Endothelial cell of umbilical vein (primary cell): ENCODE measurements around the gene FAM174B. TPM values are rescaled to one million over a fixed set of nuclear protein-coding genes. Genes with fewer than 3 reads are reported as not detected.

Source experiments
- BruUV-seq: library from RNA; stranded (reverse); fragments of 400-500 nt; replicated peaks from 2 replicates; lab custom pipeline; 2021; lab: Mats Ljungman, UMichigan
- CTCF ChIA-PET: fragments of 300-600, 350-600 bp; sonication (Branson Sonifier 250); formaldehyde crosslinking; loops from one replicate; lab custom pipeline; 2021; ENCODE audit warnings: antibody characterized with exemption, inconsistent platforms; lab: Charles Lee
- POLR2A ChIA-PET: fragments of 300-600, 350-600 bp; sonication (Branson Sonifier 250); formaldehyde crosslinking; loops from one replicate; lab custom pipeline; 2021; ENCODE audit warnings: antibody characterized with exemption, inconsistent platforms; lab: Charles Lee
- DNase-seq: peaks from one replicate; pipeline ENCODE4 v3.0.0-alpha.2; 2011; ENCODE audit warnings: low read depth, low spot score
- FAIRE-seq: peaks from 2 replicates; lab custom pipeline; 2011; peaks lifted over from hg19 to GRCh38; lab: Jason Lieb, UNC
- H2AFZ ChIP-seq: 2 replicates; pipeline ENCODE4 v1.6.0; 2012; ENCODE audit warnings: low read depth, low read length, control low read depth, inconsistent platforms
- H3K27ac ChIP-seq: 2 replicates; pipeline ENCODE4 v1.5.1; 2011; ENCODE audit warnings: low read depth, mild to moderate bottlenecking, control low read depth, low read length, moderate library complexity; ENCODE audit not compliant: insufficient read depth
- H3K27me3 ChIP-seq, 2 experiments: 2 replicates each; pipeline versions ENCODE4 v1.6.0 to v1.6.1; 2011; ENCODE audit warnings: low read length in 2 of 2, mixed read lengths in 1 of 2; ENCODE audit not compliant: control insufficient read depth in 2 of 2, insufficient read depth in 2 of 2
- H3K36me3 ChIP-seq, 2 experiments: 2 replicates in 1 of 2; 3 replicates in 1 of 2; pipeline ENCODE4 v1.5.1; 2011; ENCODE audit warnings: low read length in 2 of 2, mild to moderate bottlenecking in 1 of 2, moderate library complexity in 1 of 2; ENCODE audit not compliant: control insufficient read depth in 2 of 2, insufficient read depth in 2 of 2; ENCODE audit errors: extremely low read depth in 1 of 2
- H3K4me1 ChIP-seq: 3 replicates; pipeline ENCODE4 v1.5.1; 2011; ENCODE audit warnings: mild to moderate bottlenecking, low read length; ENCODE audit not compliant: control insufficient read depth, insufficient read depth; ENCODE audit errors: extremely low read depth
- H3K4me2 ChIP-seq: 2 replicates; pipeline ENCODE4 v1.6.1; 2011; ENCODE audit warnings: low read length, control low read depth, mixed read lengths; ENCODE audit not compliant: insufficient read depth
- H3K4me3 ChIP-seq, 3 experiments: fragments of 200-600 bp in 1 of 3; sonication (generic), shearing (Covaris generic) in 1 of 3; replicated peaks in 1 of 3; 2 replicates each; pipeline ENCODE4 v1.5.1; 2011 to 2016; ENCODE audit warnings: control low read depth in 3 of 3, low read length in 3 of 3, mild to moderate bottlenecking in 2 of 3, inconsistent platforms in 1 of 3, low read depth in 1 of 3, moderate library complexity in 1 of 3; ENCODE audit not compliant: insufficient read depth in 1 of 3
- H3K79me2 ChIP-seq: 2 replicates; pipeline ENCODE4 v1.6.0; 2012; ENCODE audit warnings: low read length, inconsistent platforms; ENCODE audit not compliant: control insufficient read depth, insufficient read depth
- H3K9ac ChIP-seq: replicated peaks from 2 replicates; pipeline ENCODE3; 2011; ENCODE audit warnings: low read length, control low read depth; ENCODE audit not compliant: insufficient read depth; ENCODE audit errors: extremely low read depth
- H3K9me1 ChIP-seq: replicated peaks from 3 replicates; pipeline ENCODE4 v1.6.0; 2011; ENCODE audit warnings: mild to moderate bottlenecking, low read length; ENCODE audit not compliant: control insufficient read depth, insufficient read depth; ENCODE audit errors: extremely low read depth
- H3K9me3 ChIP-seq: replicated peaks from 2 replicates; pipeline ENCODE4 v1.5.1; 2012; ENCODE audit warnings: low read length, inconsistent platforms; ENCODE audit not compliant: control insufficient read depth, insufficient read depth
- H4K20me1 ChIP-seq: replicated peaks from 2 replicates; pipeline ENCODE3; 2011; ENCODE audit warnings: mild to moderate bottlenecking, low read length; ENCODE audit not compliant: control insufficient read depth, insufficient read depth; ENCODE audit errors: extremely low read depth
- EZH2 ChIP-seq: IDR thresholded peaks from 2 replicates; pipeline ENCODE4 v1.6.1; 2012; ENCODE audit warnings: borderline replicate concordance, low read depth, mild to moderate bottlenecking, moderate library complexity, low read length, inconsistent platforms; ENCODE audit not compliant: severe bottlenecking
- FOS ChIP-seq: IDR thresholded peaks from 2 replicates; pipeline ENCODE4 v1.6.1; 2011; ENCODE audit warnings: mild to moderate bottlenecking, low read length, moderate library complexity, borderline replicate concordance; ENCODE audit not compliant: insufficient read depth
- GATA2 ChIP-seq: IDR thresholded peaks from 2 replicates; pipeline ENCODE4 v1.7.0; 2011; ENCODE audit warnings: low read depth, mild to moderate bottlenecking, moderate library complexity, mixed read lengths, low read length; ENCODE audit not compliant: insufficient read length, insufficient read depth
- JUN ChIP-seq: IDR thresholded peaks from 2 replicates; pipeline ENCODE4 v1.6.1; 2011; ENCODE audit warnings: borderline replicate concordance, low read depth; ENCODE audit not compliant: insufficient read length, insufficient read depth
- MAX ChIP-seq: IDR thresholded peaks from 2 replicates; pipeline ENCODE4 v1.6.1; 2011; ENCODE audit not compliant: insufficient read depth, insufficient read length
- MYC ChIP-seq: IDR thresholded peaks from one replicate; pipeline ENCODE4 v1.6.1; 2011; ENCODE audit warnings: mild to moderate bottlenecking, low read depth, low read length
- POLR2A ChIP-seq: IDR thresholded peaks from 2 replicates; pipeline ENCODE4 v1.6.1; 2012; ENCODE audit warnings: low read depth, mild to moderate bottlenecking, control low read depth, low read length
- POLR2AphosphoS5 ChIP-seq: IDR thresholded peaks from 2 replicates; pipeline ENCODE4 v1.6.1; 2012; ENCODE audit warnings: low read depth, mild to moderate bottlenecking, control low read depth, low read length, moderate library complexity; ENCODE audit not compliant: insufficient read depth
- dilution Hi-C: fragments of 300-500 bp; cut with MboI; formaldehyde crosslinking; loops from one replicate; pipeline ENCODE4 v1.15.0; 2019; ENCODE audit warnings: low sequenced_read_pairs; ENCODE audit not compliant: extremely low pct_ligation_motif_present
- intact Hi-C: fragments of 100-400 bp; cut with micrococcal nuclease; formaldehyde crosslinking; loops from one replicate; pipeline ENCODE4 v1.10.0; 2022
- polyA plus RNA-seq, 4 experiments: library from polyadenylated mRNA; depleted of rRNA in 3 of 4; stranded (reverse) in 3 of 4; unstranded in 1 of 4; fragments of >200 nt; gene quantifications; 2 replicates each; pipeline versions ENCODE4 v1.2.1 to v1.2.3, GENCODE V29; 2011 to 2012; ENCODE audit warnings: missing spikeins in 1 of 4
- total RNA-seq: library from RNA; stranded (reverse); gene quantifications from 2 replicates; pipeline ENCODE4 v1.2.3, GENCODE V29; 2021
- TF ChIP-seq, protein P1 (sequence below), 2 donors: IDR thresholded peaks; 1 replicate in 1 of 2; 2 replicates in 1 of 2; pipeline ENCODE4 v1.5.1; 2011; ENCODE audit warnings: low read length in 2 of 2, mild to moderate bottlenecking in 2 of 2, moderate library complexity in 2 of 2, control low read depth in 1 of 2, inconsistent platforms in 1 of 2, low read depth in 1 of 2; ENCODE audit not compliant: insufficient read depth in 1 of 2; ENCODE audit errors: extremely low read depth in 1 of 2

FAM174B gene
- total and polyA plus RNA-seq, 2 donors (not counting 3 experiments of a cell fraction or from before 2014, with no cell fraction given) = 25.9 to 30.2 TPM

DNA sequence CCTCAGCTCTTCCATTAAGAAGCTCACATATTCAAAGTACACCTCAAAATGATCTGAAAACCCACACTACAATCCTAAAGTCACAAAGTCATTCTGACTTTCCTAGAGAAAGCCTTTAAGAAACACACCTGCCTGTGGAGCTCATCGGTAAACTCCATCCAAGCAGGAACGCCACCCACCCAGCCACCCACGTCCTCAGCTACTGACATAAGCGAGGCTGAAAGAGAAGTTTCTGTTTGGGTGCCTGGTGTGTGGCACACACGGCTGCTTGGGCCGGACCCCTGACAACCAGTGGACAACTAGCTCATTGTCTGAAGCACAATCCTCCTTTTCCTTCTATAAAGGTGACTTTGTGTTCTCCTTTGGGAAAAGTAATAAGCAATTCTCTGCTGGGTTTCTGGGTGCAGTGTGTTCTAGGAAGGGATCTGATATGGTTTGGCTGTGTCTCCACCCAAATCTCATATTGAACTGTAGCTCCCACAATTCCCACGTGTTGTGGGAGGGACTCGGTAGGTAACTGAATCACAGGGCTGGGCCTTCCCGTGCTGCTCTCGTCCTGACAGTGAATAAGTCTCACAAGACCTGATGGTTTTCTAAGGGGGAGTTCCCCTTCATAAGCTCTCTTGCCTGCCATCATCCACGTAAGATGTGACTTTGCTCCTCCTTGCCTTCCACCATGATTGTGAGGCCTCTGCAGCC is 26.1 kb downstream of the FAM174B start:
- DNase-seq (no peak), FAIRE-seq (no peak)
- Histone ChIP-seq H3K9ac (peak overlapping the region; percentile 8), H3K4me1 (peaks cover 28% of the 10 kb centered on the region), H3K27ac (peak overlapping the region; percentile 66), H3K9me3 (no peaks in the 10 kb centered on the region), H3K4me3 (no peak overlapping the region), H3K79me2 (peaks cover 44% of the 10 kb centered on the region), H3K27me3 (no peaks in the 10 kb centered on the region), H3K9me1 (no peaks in the 10 kb centered on the region), H3K36me3 (peaks cover 0 to 3% of the 10 kb centered on the region in 2 experiments), H3K4me2 (no peak overlapping the region), H4K20me1 (no peaks in the 10 kb centered on the region), H2AFZ (no peak overlapping the region)
- no TSS peak for BruUV-seq
- dilution Hi-C loops = no loop called here
- ChIA-PET POLR2A (no interaction called here), CTCF (interaction anchor here (1.9 to 2.4 kb wide), 2 partner anchors 85 to 108 kb away, joined by 8 to 10 read pairs; no protein-coding TSS in a partner anchor)
- intact Hi-C loops = no loop called here
- TF ChIP-seq POLR2A (no peak), MAX (no peak), GATA2 (no peak), EZH2 (no peak)

DNA sequence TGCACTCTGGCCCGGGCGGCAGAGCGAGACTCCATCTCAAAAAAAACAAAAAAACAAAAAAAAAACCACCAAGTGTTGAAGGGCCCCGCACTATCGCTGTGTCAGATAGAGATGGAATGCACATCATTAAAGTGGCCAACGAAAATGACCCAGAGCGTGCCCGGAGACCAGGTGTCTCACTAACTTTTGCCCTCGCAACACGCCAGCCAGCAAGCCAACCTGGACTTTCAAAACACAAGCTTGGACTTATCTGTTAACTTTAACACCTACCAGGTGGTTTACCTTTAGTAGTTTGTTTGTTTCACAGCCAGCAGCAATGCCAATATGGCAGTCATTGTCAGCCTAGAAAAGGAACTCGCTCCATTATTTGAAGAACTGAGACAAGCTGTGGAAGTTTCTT is 28.6 kb downstream of the FAM174B start:
- Histone ChIP-seq H2AFZ (no peak overlapping the region), H3K4me1 (peaks cover 37% of the 10 kb centered on the region), H3K27ac (no peak overlapping the region), H3K9me3 (no peaks in the 10 kb centered on the region), H3K9me1 (no peaks in the 10 kb centered on the region), H3K4me3 (no peak overlapping the region), H3K4me2 (no peak overlapping the region), H3K27me3 (no peaks in the 10 kb centered on the region), H4K20me1 (no peaks in the 10 kb centered on the region), H3K36me3 (peaks cover 0 to 3% of the 10 kb centered on the region in 2 experiments), H3K9ac (no peak overlapping the region), H3K79me2 (peaks cover 45% of the 10 kb centered on the region)
- dilution Hi-C loops (no loop called here), intact Hi-C loops (no loop called here)
- POLR2A ChIA-PET = no interaction called here
- CTCF ChIA-PET = interaction anchor here (0.9 to 1.4 kb wide), 2 partner anchors 29 to 105 kb away, joined by 3 read pairs; partner anchors contain the start of gene FAM174B
- FAIRE-seq (no peak), DNase-seq (no peak)
- BruUV-seq = no TSS peak
- no peak for TF ChIP-seq MAX
- TF ChIP-seq POLR2A = no peak
- no peak for TF ChIP-seq JUN
- no peak for TF ChIP-seq FOS
- no peak for TF ChIP-seq GATA2
- TF ChIP-seq EZH2 = no peak
- no peak for TF ChIP-seq POLR2AphosphoS5
- TF ChIP-seq MYC = no peak
- TF ChIP-seq, protein P1, sequence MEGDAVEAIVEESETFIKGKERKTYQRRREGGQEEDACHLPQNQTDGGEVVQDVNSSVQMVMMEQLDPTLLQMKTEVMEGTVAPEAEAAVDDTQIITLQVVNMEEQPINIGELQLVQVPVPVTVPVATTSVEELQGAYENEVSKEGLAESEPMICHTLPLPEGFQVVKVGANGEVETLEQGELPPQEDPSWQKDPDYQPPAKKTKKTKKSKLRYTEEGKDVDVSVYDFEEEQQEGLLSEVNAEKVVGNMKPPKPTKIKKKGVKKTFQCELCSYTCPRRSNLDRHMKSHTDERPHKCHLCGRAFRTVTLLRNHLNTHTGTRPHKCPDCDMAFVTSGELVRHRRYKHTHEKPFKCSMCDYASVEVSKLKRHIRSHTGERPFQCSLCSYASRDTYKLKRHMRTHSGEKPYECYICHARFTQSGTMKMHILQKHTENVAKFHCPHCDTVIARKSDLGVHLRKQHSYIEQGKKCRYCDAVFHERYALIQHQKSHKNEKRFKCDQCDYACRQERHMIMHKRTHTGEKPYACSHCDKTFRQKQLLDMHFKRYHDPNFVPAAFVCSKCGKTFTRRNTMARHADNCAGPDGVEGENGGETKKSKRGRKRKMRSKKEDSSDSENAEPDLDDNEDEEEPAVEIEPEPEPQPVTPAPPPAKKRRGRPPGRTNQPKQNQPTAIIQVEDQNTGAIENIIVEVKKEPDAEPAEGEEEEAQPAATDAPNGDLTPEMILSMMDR (IDR thresholded peaks at IDR 0.05; ENCODE audit: extremely low read depth in 1 of 2, insufficient read depth in 1 of 2, low read depth in 1 of 2, low read length in 2 of 2) = no peak
